Measurements from ENCODE around the gene KPNA2. TPM values are rescaled to one million over a fixed set of nuclear protein-coding genes. Genes with fewer than 3 reads are reported as not detected.

Gene KPNA2
- total and polyA plus RNA-seq, 2 of the 8 experiments (the other 6 are each of a cell fraction or from before 2014, with no cell fraction given), result 413 to 612 TPM

GRCh38 chr17:68013385-68013784 is 22.1 kb upstream of the KPNA2 start:
- H2BK20ac ChIP-seq (ENCODE audit: low read length), result no peak overlapping the region
- no peak overlapping the region for H3K27ac ChIP-seq (ENCODE audit: low read depth, low read length)
- H4K20me1 ChIP-seq (replicated peaks in 1 of 2; ENCODE audit: control insufficient read depth in 1 of 2, insufficient read depth in 2 of 2, low read length in 2 of 2), result no peaks in the 10 kb centered on the region
- no peak overlapping the region for H3K56ac ChIP-seq (replicated peaks; ENCODE audit: insufficient read length, low read depth, low read length)
- H2AK5ac ChIP-seq (ENCODE audit: low read depth, low read length), result no peak overlapping the region
- no peaks in the 10 kb centered on the region for H3K79me1 ChIP-seq (ENCODE audit: low read depth, low read length)
- DNase-seq (ENCODE audit: low read depth in 1 of 2, low spot score in 2 of 2), result no peak
- CTCF ChIA-PET (ENCODE audit: partially characterized antibody), result interaction anchor here (1.5 kb wide), 1 partner anchor 9 kb away, joined by 4 read pairs; no protein-coding TSS in a partner anchor
- H2BK15ac ChIP-seq (ENCODE audit: low read length), result no peak overlapping the region
- FAIRE-seq, result no peak
- no peak overlapping the region; a peak in 1 of 7 replicates for H3K9ac ChIP-seq (replicated peaks in 1 of 4; ENCODE audit: extremely low read depth in 1 of 4, low read depth in 3 of 4, low read length in 3 of 4)
- no peak overlapping the region for H2AFZ ChIP-seq (ENCODE audit: low read length)
- H3K79me2 ChIP-seq (ENCODE audit: control insufficient read depth in 1 of 2, insufficient read depth in 2 of 2, low read length in 2 of 2), result no peaks in the 10 kb centered on the region
- POLR2A ChIA-PET (ENCODE audit: partially characterized antibody), result no interaction called here
- no peak overlapping the region for H4K5ac ChIP-seq (ENCODE audit: insufficient read length, low read depth, low read length)
- H3K4me2 ChIP-seq (ENCODE audit: insufficient read depth in 1 of 2, low read depth in 2 of 2, low read length in 2 of 2), result no peak overlapping the region
- no peak overlapping the region for H2BK12ac ChIP-seq (ENCODE audit: low read depth, low read length)
- H3K36me3 ChIP-seq (ENCODE audit: control insufficient read depth in 2 of 4, insufficient read depth in 4 of 4, low read length in 3 of 4), result no peaks in the 10 kb centered on the region
- no peaks in the 10 kb centered on the region for H3K9me3 ChIP-seq (ENCODE audit: insufficient read depth in 2 of 2, low read depth in 1 of 2, low read length in 1 of 2)
- H3K23ac ChIP-seq (ENCODE audit: insufficient read length), result no peak overlapping the region
- no peak overlapping the region for H3K4ac ChIP-seq (replicated peaks; ENCODE audit: insufficient read length, low read depth, low read length)
- no peak overlapping the region for H4K91ac ChIP-seq (replicated peaks; ENCODE audit: insufficient read length, low read length)
- H2BK5ac ChIP-seq (ENCODE audit: low read depth, low read length), result no peak overlapping the region
- no peak overlapping the region for H3K4me3 ChIP-seq (ENCODE audit: extremely low read depth in 1 of 4, insufficient read depth in 2 of 4, low read depth in 3 of 4, low read length in 4 of 4)
- no peak overlapping the region for H3K18ac ChIP-seq (ENCODE audit: extremely low read depth, low read length)
- no peaks in the 10 kb centered on the region for H3K27me3 ChIP-seq (replicated peaks in 1 of 4; ENCODE audit: control insufficient read depth in 3 of 4, extremely low read depth in 1 of 4, insufficient read depth in 3 of 4, low read length in 3 of 4)
- no peak overlapping the region for H4K8ac ChIP-seq (ENCODE audit: extremely low read depth, insufficient read depth, low read length)
- no peaks in the 10 kb centered on the region for H3K4me1 ChIP-seq (replicated peaks in 1 of 4; ENCODE audit: control insufficient read depth in 3 of 4, insufficient read depth in 4 of 4, low read length in 3 of 4)
- TF ChIP-seq CHD2 (IDR thresholded peaks at IDR 0.05; ENCODE audit: low read length) (no peak), TBP (IDR thresholded peaks at IDR 0.05; ENCODE audit: low read depth, low read length) (no peak), RAD21 (IDR thresholded peaks at IDR 0.05 in 1 of 2, conservative IDR thresholded peaks at IDR 0.05 in 1 of 2; ENCODE audit: low read depth in 2 of 2, low read length in 2 of 2) (no peak), CHD1 (IDR thresholded peaks at IDR 0.05; ENCODE audit: low read depth, low read length) (no peak), SP4 (IDR thresholded peaks at IDR 0.05; ENCODE audit: low read length) (no peak), JUND (IDR thresholded peaks at IDR 0.05; ENCODE audit: low read length) (no peak), ASH2L (IDR thresholded peaks at IDR 0.05; ENCODE audit: low read length) (no peak), POLR2A (IDR thresholded peaks at IDR 0.05; ENCODE audit: control extremely low read depth in 1 of 2, low read depth in 2 of 2, low read length in 2 of 2) (no peak)
- no peaks in the 10 kb centered on the region for H3K23me2 ChIP-seq (ENCODE audit: low read depth, low read length)
- H2BK120ac ChIP-seq (replicated peaks; ENCODE audit: low read depth, low read length), result no peak overlapping the region
- H3K14ac ChIP-seq (ENCODE audit: insufficient read length), result no peak overlapping the region

Data from H1 (cell line).